Suppressor macrophage (primary cell): Measurements from ENCODE around the gene NBPF11.
"Not testable (repeated sequence)": the region's sequence is repeated elsewhere in the genome, so short reads cannot be mapped to it uniquely, and the experiment has no call there.

Experiments
- DNase-seq, 4 experiments: peaks; one replicate each; pipeline ENCODE4 v3.0.0-alpha.2; 2020 to 2022

The NBPF11 gene

GRCh38 chr1:148149050-148149815 is 2.8 kb downstream of the NBPF11 start:
- not testable (repeated sequence) for DNase-seq

- DNase-seq: not testable (repeated sequence)
Observed at GRCh38 chr1:148147052-148147838, 4.8 kb downstream of the NBPF11 start.

- not testable (repeated sequence) for DNase-seq
Observed at GRCh38 chr1:148146191-148146997, 5.7 kb downstream of the NBPF11 start.

GRCh38 chr1:148143223-148143622 is 8.9 kb downstream of the NBPF11 start:
- not testable (repeated sequence) for DNase-seq

- not testable (repeated sequence) for DNase-seq
Observed at GRCh38 chr1:148141936-148142335, 10.1 kb downstream of the NBPF11 start.

- DNase-seq: not testable (repeated sequence)
Observed at GRCh38 chr1:148138606-148139005, 13.5 kb downstream of the NBPF11 start.

- not testable (repeated sequence) for DNase-seq
Observed at GRCh38 chr1:148122341-148122740, 29.7 kb downstream of the NBPF11 start.

- peak in 1 of 4 experiments; percentile 14 for DNase-seq
Observed at GRCh38 chr1:148120395-148120794, 31.7 kb downstream of the NBPF11 start.

GRCh38 chr1:148095732-148096131 is 56.3 kb downstream of the NBPF11 start:
- not testable (repeated sequence) for DNase-seq

GRCh38 chr1:148086196-148086595 is 65.9 kb downstream of the NBPF11 start:
- DNase-seq: not testable (repeated sequence)

- DNase-seq: not testable (repeated sequence)
Observed at GRCh38 chr1:148081205-148081604, 70.9 kb downstream of the NBPF11 start.

GRCh38 chr1:148078632-148079519 is 73.2 kb downstream of the NBPF11 start:
- not testable (repeated sequence) for DNase-seq

- not testable (repeated sequence) for DNase-seq
Observed at GRCh38 chr1:148078090-148078489, 74.0 kb downstream of the NBPF11 start.

GRCh38 chr1:148077458-148077857 is 74.6 kb downstream of the NBPF11 start:
- DNase-seq: not testable (repeated sequence)

GRCh38 chr1:148073392-148073791 is 78.7 kb downstream of the NBPF11 start:
- not testable (repeated sequence) for DNase-seq

GRCh38 chr1:148068606-148069005 is 83.5 kb downstream of the NBPF11 start:
- not testable (repeated sequence) for DNase-seq

GRCh38 chr1:148068201-148068600 is 83.9 kb downstream of the NBPF11 start:
- DNase-seq: not testable (repeated sequence)

GRCh38 chr1:148060294-148060701 is 91.8 kb downstream of the NBPF11 start:
- DNase-seq: peak in 1 of 4 experiments; percentile 4

- DNase-seq: peak; percentile 62 to 71 (median 67)
Observed at GRCh38 chr1:148057384-148057783, 94.7 kb downstream of the NBPF11 start.
